ENCODE data around the gene CDC42SE2. TPM values are rescaled to one million over a fixed set of nuclear protein-coding genes. Genes with fewer than 3 reads are reported as not detected.
A peak's percentile ranks its signal among the peaks of the same experiment; 100 is the strongest.

Gene CDC42SE2
- total RNA-seq, 2 donors from 2014 or later, result 51.0 to 63.5 TPM

DNA sequence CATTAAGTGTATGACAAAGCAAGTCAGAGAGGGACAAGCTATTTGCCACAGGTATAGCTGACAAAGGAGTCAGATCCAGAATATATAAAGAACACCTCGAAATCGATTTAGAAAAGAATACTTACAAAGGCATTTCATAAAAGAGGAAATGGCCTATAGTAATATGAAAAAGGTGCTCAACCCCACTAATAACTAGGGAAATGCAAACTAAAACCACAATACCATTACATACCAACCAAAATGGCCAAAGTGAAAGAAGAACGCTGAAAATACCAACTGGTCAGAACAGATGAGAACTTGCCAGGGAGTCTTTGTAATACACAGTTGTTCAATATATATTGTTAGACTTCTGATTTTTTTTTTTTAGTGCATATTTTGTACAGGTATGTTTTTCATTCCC, 152.9 kb downstream of the CDC42SE2 start:
- DNase-seq (ENCODE audit: low spot score), result no peak
- Histone ChIP-seq H3K4me1 (replicated peaks) (no peaks in the 10 kb centered on the region), H3K27ac (no peak overlapping the region), H3K36me3 (no peaks in the 10 kb centered on the region), H3K27me3 (replicated peaks; ENCODE audit: insufficient read depth) (no peaks in the 10 kb centered on the region), H3K9me3 (no peaks in the 10 kb centered on the region), H3K4me3 (no peak overlapping the region)
- TF ChIP-seq, protein P1, sequence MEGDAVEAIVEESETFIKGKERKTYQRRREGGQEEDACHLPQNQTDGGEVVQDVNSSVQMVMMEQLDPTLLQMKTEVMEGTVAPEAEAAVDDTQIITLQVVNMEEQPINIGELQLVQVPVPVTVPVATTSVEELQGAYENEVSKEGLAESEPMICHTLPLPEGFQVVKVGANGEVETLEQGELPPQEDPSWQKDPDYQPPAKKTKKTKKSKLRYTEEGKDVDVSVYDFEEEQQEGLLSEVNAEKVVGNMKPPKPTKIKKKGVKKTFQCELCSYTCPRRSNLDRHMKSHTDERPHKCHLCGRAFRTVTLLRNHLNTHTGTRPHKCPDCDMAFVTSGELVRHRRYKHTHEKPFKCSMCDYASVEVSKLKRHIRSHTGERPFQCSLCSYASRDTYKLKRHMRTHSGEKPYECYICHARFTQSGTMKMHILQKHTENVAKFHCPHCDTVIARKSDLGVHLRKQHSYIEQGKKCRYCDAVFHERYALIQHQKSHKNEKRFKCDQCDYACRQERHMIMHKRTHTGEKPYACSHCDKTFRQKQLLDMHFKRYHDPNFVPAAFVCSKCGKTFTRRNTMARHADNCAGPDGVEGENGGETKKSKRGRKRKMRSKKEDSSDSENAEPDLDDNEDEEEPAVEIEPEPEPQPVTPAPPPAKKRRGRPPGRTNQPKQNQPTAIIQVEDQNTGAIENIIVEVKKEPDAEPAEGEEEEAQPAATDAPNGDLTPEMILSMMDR (IDR thresholded peaks at IDR 0.05), result no peak
- TF ChIP-seq POLR2AphosphoS5 (IDR thresholded peaks at IDR 0.05) (no peak), POLR2A (IDR thresholded peaks at IDR 0.05) (no peak)
- 76% methylated on average over 3 of the region's 3 CpGs for WGBS
- intact Hi-C loops (cut with DNase I), result loop anchor here (10.0 kb wide), 1 partner anchor 252 kb away; the partner anchor contains the start of gene HINT1

- WGBS, result 19% methylated on average over 7 of the region's 7 CpGs
- intact Hi-C loops (cut with DNase I), result loop anchor here (10.0 kb wide), 1 partner anchor 253 kb away; the partner anchor contains the start of gene HINT1
- Histone ChIP-seq H3K27me3 (replicated peaks; ENCODE audit: insufficient read depth) (no peaks in the 10 kb centered on the region), H3K27ac (no peak overlapping the region), H3K4me1 (replicated peaks) (no peaks in the 10 kb centered on the region), H3K9me3 (no peaks in the 10 kb centered on the region), H3K36me3 (no peaks in the 10 kb centered on the region), H3K4me3 (no peak overlapping the region)
- no peak for TF ChIP-seq POLR2A (IDR thresholded peaks at IDR 0.05)
- TF ChIP-seq, protein P1 (IDR thresholded peaks at IDR 0.05), result peak; percentile 61 to 92 (median 76)
- TF ChIP-seq POLR2AphosphoS5 (IDR thresholded peaks at IDR 0.05), result peak; percentile 45
- DNase-seq (ENCODE audit: low spot score), result peak; percentile 71
Measured at GRCh38 chr5:131417240-131417869, 153.5 kb downstream of the CDC42SE2 start.

DNA sequence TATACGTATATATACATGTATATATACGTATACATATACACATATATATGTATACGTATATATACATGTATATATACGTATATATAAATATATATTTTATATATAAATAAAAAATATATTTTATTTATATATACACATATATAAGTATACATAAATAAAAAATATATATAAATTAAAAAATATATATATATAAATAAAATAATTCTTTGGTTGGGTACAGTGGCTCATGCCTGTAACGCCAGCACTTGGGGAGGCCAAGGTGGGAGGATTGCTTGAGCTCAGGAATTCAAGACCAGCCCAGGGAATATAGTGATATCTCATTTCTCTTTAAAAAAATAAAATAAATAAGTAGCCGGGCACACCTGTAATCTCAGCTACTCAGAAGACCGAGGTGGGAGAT, 155.0 kb downstream of the CDC42SE2 start:
- H3K9me3 ChIP-seq, result no peaks in the 10 kb centered on the region
- H3K4me3 ChIP-seq, result no peak overlapping the region
- intact Hi-C loops (cut with DNase I), result loop anchor here (10.0 kb wide), 1 partner anchor 254 kb away; the partner anchor contains the start of gene HINT1
- DNase-seq (ENCODE audit: low spot score), result no peak
- 93% methylated on average over 7 of the region's 7 CpGs for WGBS
- H3K36me3 ChIP-seq, result no peaks in the 10 kb centered on the region
- no peaks in the 10 kb centered on the region for H3K27me3 ChIP-seq (replicated peaks; ENCODE audit: insufficient read depth)
- no peaks in the 10 kb centered on the region for H3K4me1 ChIP-seq (replicated peaks)
- TF ChIP-seq POLR2AphosphoS5 (IDR thresholded peaks at IDR 0.05) (no peak), POLR2A (IDR thresholded peaks at IDR 0.05) (no peak)
- TF ChIP-seq, protein P1 (IDR thresholded peaks at IDR 0.05), result no peak
- H3K27ac ChIP-seq, result no peak overlapping the region

GRCh38 chr5:131419877-131420276, 156.0 kb downstream of the CDC42SE2 start:
- intact Hi-C loops (cut with DNase I), result loop anchor here (10.0 kb wide), 2 partner anchors 255 to 585 kb away; partner anchors contain the start of gene HINT1
- H3K27ac ChIP-seq, result no peak overlapping the region

More at GRCh38 chr5:131419877-131420276, 156.0 kb downstream of the CDC42SE2 start:
- H3K4me1 ChIP-seq (replicated peaks), result no peaks in the 10 kb centered on the region
- no peak overlapping the region for H3K4me3 ChIP-seq
- WGBS, result 81% methylated on average over 4 of the region's 4 CpGs
- H3K36me3 ChIP-seq, result no peaks in the 10 kb centered on the region
- DNase-seq (ENCODE audit: low spot score), result no peak
- no peaks in the 10 kb centered on the region for H3K9me3 ChIP-seq
- TF ChIP-seq POLR2AphosphoS5 (IDR thresholded peaks at IDR 0.05) (no peak), POLR2A (IDR thresholded peaks at IDR 0.05) (no peak)
- TF ChIP-seq, protein P1 (IDR thresholded peaks at IDR 0.05), result no peak
- H3K27me3 ChIP-seq (replicated peaks; ENCODE audit: insufficient read depth), result no peaks in the 10 kb centered on the region
